GM13976 (cell line): ENCODE measurements around the gene RAB2B.

Source experiments
- DNase-seq: peaks from one replicate; pipeline ENCODE4 v3.0.0; 2012; ENCODE audit warnings: low spot score
- in situ Hi-C: fragments of 300-500 bp; cut with MboI; formaldehyde crosslinking; loops from one replicate; pipeline ENCODE4 v1.12.0; 2022; ENCODE audit warnings: low sequenced_read_pairs, mixed read lengths, inconsistent platforms; ENCODE audit not compliant: unreplicated experiment
- TF ChIP-seq, protein P1 (sequence below): IDR thresholded peaks from 2 replicates; pipeline ENCODE4 v1.5.1; 2012; ENCODE audit warnings: borderline replicate concordance, mild to moderate bottlenecking; ENCODE audit not compliant: insufficient read depth; ENCODE audit errors: extremely low read depth, missing control alignments, control extremely low read depth

RAB2B gene

DNA sequence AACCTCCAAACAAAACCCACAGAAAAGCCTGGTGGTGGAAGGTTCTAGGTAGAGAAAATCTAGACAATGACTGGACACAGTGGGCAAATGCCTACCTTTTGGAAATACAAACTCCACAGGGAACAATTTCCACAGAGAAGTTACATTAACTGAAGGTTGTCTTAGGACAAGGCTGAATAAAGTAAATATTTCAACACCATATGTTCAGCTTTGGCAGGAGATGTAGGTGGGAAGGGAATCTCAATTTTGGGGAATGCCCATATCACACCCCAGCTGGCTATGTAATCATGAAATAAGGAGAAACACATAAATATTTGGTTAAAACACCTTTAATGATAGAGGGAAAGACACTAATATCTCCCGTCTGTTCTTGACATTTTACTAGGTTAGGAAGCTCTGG is 44.0 kb upstream of the RAB2B start:
- in situ Hi-C loops: no loop called here
- TF ChIP-seq, protein P1, sequence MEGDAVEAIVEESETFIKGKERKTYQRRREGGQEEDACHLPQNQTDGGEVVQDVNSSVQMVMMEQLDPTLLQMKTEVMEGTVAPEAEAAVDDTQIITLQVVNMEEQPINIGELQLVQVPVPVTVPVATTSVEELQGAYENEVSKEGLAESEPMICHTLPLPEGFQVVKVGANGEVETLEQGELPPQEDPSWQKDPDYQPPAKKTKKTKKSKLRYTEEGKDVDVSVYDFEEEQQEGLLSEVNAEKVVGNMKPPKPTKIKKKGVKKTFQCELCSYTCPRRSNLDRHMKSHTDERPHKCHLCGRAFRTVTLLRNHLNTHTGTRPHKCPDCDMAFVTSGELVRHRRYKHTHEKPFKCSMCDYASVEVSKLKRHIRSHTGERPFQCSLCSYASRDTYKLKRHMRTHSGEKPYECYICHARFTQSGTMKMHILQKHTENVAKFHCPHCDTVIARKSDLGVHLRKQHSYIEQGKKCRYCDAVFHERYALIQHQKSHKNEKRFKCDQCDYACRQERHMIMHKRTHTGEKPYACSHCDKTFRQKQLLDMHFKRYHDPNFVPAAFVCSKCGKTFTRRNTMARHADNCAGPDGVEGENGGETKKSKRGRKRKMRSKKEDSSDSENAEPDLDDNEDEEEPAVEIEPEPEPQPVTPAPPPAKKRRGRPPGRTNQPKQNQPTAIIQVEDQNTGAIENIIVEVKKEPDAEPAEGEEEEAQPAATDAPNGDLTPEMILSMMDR: no peak
- DNase-seq: no peak

GRCh38 chr14:21518725-21519124 is 42.0 kb upstream of the RAB2B start:
- in situ Hi-C loops: no loop called here
- TF ChIP-seq, protein P1: no peak
- no peak for DNase-seq

DNA sequence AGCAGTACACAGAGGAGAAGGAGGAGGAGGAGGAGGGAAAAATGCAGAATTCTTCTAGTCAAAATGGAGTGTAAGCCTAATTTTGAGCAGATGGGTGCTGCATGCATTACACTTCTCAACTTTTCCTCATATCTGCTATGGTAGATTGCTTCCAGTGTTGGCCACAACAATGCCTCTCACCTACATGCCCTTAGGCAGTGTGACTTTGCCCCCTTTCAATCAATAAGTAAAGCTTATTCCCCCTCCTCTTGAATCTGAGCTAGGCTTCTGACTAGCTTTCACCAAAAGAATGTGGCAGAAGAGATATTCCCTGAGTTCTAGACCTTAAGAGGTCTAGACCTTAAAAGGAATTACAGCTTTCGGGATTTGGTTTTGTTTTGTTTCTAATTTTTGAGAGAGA is 37.6 kb upstream of the RAB2B start:
- DNase-seq: no peak
- TF ChIP-seq, protein P1: no peak
- in situ Hi-C loops: no loop called here

DNA sequence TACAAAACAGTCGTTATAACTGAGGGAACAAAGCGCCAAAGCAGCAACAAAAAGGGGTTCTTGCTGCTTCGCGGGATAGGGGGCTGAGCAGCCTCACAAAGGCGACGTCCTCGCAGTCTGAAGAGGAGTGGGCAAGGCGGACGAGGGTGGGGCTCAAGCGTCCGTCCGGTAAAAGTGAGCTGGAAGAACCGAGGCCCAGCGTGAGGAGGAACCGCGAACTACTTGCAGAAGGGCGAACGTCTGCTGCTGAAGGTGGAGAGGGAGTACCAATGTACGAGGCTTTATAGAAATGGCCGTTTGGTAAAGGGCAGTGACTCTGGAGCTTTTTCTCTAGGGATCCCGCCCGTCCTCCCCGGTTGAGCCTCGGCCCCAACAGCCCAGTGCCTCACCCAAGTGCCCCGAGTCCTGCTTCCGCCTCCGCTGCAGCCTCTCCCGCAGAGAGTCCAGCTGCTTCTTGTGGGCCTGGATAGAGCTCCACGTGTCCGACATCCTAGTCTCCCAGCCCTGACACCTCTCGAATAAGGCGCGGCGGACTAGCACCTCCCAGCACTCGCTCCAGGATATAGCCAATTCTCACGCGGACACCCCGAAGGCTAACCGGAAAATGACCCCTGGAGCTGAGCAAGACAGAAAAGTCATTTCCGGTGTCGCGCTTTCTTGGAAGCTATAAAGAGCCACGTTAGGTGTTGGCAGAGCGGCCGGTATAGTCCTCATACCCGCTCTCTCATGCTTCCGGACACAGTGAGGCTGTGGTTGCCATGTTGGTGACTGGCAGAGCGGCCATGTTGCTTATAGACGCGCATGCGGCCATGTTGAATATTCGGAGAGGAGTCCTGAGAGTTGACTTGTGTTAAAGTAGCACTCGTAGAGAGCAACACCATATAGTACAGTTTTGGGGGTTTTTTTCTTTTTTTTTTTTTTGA is 34.2 kb upstream of the RAB2B start, which contains the start of gene METTL3:
TSS of gene METTL3 (minus strand) at position 606 of the 923 bp plus-strand sequence. CDS start at position 489, 117 bp downstream.
- TF ChIP-seq, protein P1: no peak
- in situ Hi-C loops: no loop called here

DNA sequence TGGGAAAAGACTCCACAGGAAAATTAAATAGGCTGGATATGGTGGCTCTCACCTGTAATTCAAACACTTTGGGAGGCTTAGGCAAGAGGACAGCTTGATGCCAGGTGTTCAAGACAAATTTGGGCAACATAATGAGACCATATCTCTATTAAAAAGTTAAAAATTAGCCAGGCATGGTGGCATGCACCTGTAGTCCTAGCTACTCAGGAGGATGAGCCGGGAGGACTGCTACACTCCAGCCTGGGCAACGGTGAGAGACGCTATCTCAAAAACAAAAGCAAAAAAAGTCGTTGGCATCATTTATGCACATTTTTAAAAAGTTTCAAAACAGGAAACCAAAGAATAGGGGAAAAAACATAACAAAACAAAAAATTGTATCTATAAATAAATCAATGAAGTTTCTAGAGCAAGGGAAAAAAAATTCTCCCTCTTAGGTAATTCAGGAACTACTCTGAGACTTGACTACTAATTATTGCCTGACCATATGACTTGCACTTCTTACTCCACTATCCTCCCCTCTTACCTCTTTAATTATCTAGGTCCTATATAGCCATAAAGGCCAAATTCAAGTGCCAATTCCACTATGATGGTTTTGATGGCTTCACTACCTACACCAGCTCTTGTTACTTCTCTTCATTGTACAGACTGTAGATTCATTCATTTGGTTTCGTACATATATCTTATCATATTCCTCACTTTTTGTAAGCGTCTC is 32.8 kb upstream of the RAB2B start:
- TF ChIP-seq, protein P1: no peak
- in situ Hi-C loops: no loop called here
- no peak for DNase-seq

More for the DNA sequence above, 34.2 kb upstream of the RAB2B start, which contains the start of gene METTL3:
- peak; percentile 91 for DNase-seq

DNA sequence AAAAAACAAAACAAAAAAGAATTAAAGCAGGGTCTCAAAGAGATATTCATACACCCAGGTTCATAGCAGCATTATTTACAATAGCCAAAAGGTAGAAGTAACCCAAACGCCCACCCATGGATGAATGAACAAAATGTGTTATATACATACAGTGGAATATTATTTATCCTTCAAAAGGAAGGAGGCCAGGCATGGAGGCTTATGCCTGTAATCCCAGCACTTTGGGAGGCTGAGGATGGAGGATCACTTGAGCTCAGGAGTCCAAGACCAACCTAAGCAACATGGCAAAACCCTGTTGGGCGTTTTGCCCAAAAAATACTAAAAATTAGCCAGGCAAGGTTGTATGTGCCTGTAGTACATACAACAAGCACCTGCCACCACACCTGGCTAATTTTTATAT is 29.8 kb upstream of the RAB2B start:
- TF ChIP-seq, protein P1: no peak
- no peak for DNase-seq
- in situ Hi-C loops: no loop called here
